MM.1S (cell line): Measurements from ENCODE around the gene RNF217.

Source experiments
- DNase-seq: peaks from one replicate; pipeline ENCODE4 v3.0.0-alpha.2; 2015
- H2AFZ ChIP-seq: fragments of 300-600 bp; sonication (generic); 2 replicates; pipeline ENCODE4 v1.6.0; 2016; ENCODE audit warnings: antibody characterized with exemption, low read length
- H3F3A ChIP-seq: fragments of 300-600 bp; sonication (generic); 2 replicates; pipeline ENCODE4 v1.6.1; 2016; ENCODE audit warnings: mild to moderate bottlenecking, antibody characterized with exemption, low read length, moderate library complexity, mixed read lengths; ENCODE audit not compliant: insufficient read depth
- H3K27ac ChIP-seq: fragments of 300-600 bp; sonication (generic); 2 replicates; pipeline ENCODE4 v1.5.1; 2016; ENCODE audit warnings: mild to moderate bottlenecking, low read length
- H3K27me3 ChIP-seq: fragments of 300-600 bp; sonication (generic); replicated peaks from 2 replicates; pipeline ENCODE4 v1.6.0; 2016; ENCODE audit warnings: low read length; ENCODE audit not compliant: insufficient read depth
- H3K36me3 ChIP-seq: fragments of 300-600 bp; sonication (generic); replicated peaks from 2 replicates; pipeline ENCODE4 v1.6.1; 2016; ENCODE audit warnings: mild to moderate bottlenecking, low read length, mixed read lengths; ENCODE audit not compliant: insufficient read depth
- H3K4me1 ChIP-seq: fragments of 300-600 bp; sonication (generic); 2 replicates; pipeline ENCODE4 v1.6.1; 2016; ENCODE audit warnings: low read length, mixed read lengths
- H3K4me2 ChIP-seq: fragments of 300-600 bp; sonication (generic); 2 replicates; pipeline ENCODE4 v1.6.0; 2016; ENCODE audit warnings: low read depth, low read length
- H3K4me3 ChIP-seq: fragments of 300-600 bp; sonication (generic); 2 replicates; pipeline ENCODE4 v1.5.1; 2016; ENCODE audit warnings: low read length, mixed read lengths
- H3K79me2 ChIP-seq: fragments of 300-600 bp; sonication (generic); 2 replicates; pipeline ENCODE4 v1.6.1; 2016; ENCODE audit warnings: mixed run types, low read length, mixed read lengths
- H3K9ac ChIP-seq: fragments of 300-600 bp; sonication (generic); 2 replicates; pipeline ENCODE4 v1.6.1; 2016; ENCODE audit warnings: low read length, mixed read lengths
- H3K9me2 ChIP-seq: fragments of 300-600 bp; sonication (generic); replicated peaks from 2 replicates; pipeline ENCODE4 v1.6.1; 2016; ENCODE audit warnings: mild to moderate bottlenecking, low read length, mixed read lengths; ENCODE audit not compliant: insufficient read depth
- H3K9me3 ChIP-seq: fragments of 300-600 bp; sonication (generic); replicated peaks from 2 replicates; pipeline ENCODE4 v1.6.1; 2016; ENCODE audit warnings: mild to moderate bottlenecking, low read length, mixed read lengths; ENCODE audit not compliant: insufficient read depth
- H4K20me1 ChIP-seq: fragments of 300-600 bp; sonication (generic); 2 replicates; pipeline ENCODE4 v1.6.1; 2016; ENCODE audit warnings: mild to moderate bottlenecking, low read length, moderate library complexity, mixed read lengths; ENCODE audit not compliant: insufficient read depth
- EZH2 ChIP-seq: fragments of 300-600 bp; sonication (generic); optimal IDR thresholded peaks from 2 replicates; pipeline ENCODE3; 2017; ENCODE audit warnings: low read depth, mild to moderate bottlenecking, antibody characterized with exemption, low read length, mixed read lengths
- EZH2phosphoT487 ChIP-seq: fragments of 300-600 bp; sonication (generic); IDR thresholded peaks from 2 replicates; pipeline ENCODE4 v1.6.1; 2018; ENCODE audit warnings: antibody characterized with exemption, low read length
- TF ChIP-seq, protein P1 (sequence below): fragments of 300-600 bp; sonication (generic); IDR thresholded peaks from 2 replicates; pipeline ENCODE4 v1.5.1; 2016; ENCODE audit warnings: antibody characterized with exemption, low read length, mixed read lengths

Gene RNF217

DNA sequence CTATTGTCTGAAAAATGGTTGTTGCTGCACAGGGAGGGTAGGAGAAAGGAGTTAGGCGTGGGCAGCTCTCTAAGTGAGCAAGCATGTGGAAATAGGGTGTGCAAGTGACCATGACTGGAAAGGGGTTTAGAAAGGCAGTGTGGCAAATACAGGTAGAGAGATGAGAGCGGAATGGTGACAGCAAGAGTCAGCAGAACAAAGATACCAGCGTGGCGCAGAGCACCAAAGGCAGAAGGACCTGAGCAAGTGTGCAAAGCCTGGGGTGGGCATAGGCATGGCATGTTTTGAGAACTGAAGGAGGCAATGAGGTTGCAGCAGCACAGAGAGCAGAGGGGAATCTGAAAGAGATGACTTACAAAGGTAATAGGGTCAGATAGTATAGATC lies 17.0 kb downstream of the RNF217 start:
- Histone ChIP-seq H3F3A (no peaks in the 10 kb centered on the region), H3K4me1 (no peaks in the 10 kb centered on the region), H3K9me2 (no peaks in the 10 kb centered on the region), H3K27ac (no peak overlapping the region), H3K9ac (no peak overlapping the region), H3K4me2 (no peak overlapping the region), H3K36me3 (no peaks in the 10 kb centered on the region), H3K79me2 (no peaks in the 10 kb centered on the region), H3K9me3 (no peaks in the 10 kb centered on the region), H2AFZ (no peak overlapping the region), H4K20me1 (no peaks in the 10 kb centered on the region), H3K27me3 (no peaks in the 10 kb centered on the region), H3K4me3 (no peak overlapping the region)
- TF ChIP-seq EZH2phosphoT487 (no peak), EZH2 (no peak)
- TF ChIP-seq, protein P1, sequence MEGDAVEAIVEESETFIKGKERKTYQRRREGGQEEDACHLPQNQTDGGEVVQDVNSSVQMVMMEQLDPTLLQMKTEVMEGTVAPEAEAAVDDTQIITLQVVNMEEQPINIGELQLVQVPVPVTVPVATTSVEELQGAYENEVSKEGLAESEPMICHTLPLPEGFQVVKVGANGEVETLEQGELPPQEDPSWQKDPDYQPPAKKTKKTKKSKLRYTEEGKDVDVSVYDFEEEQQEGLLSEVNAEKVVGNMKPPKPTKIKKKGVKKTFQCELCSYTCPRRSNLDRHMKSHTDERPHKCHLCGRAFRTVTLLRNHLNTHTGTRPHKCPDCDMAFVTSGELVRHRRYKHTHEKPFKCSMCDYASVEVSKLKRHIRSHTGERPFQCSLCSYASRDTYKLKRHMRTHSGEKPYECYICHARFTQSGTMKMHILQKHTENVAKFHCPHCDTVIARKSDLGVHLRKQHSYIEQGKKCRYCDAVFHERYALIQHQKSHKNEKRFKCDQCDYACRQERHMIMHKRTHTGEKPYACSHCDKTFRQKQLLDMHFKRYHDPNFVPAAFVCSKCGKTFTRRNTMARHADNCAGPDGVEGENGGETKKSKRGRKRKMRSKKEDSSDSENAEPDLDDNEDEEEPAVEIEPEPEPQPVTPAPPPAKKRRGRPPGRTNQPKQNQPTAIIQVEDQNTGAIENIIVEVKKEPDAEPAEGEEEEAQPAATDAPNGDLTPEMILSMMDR = no peak
- no peak for DNase-seq

DNA sequence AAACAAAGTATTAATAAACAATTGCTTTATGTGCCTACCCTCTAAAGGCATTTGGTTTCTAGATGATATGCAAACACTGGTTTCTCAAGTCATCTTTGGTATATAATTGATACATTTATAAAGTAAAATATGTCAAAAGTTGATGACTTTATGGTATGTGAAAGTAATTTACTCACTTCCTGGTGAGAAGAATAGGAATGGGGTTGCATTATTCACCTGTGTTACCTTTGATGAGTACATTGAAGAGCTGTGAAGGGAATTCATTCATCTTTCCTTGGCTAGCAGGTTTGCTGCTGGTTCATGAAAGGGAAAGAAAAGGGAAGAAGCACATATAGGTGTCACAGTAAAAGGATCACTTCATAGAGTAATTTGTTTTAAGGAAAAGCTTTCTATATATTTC lies 20.4 kb downstream of the RNF217 start:
- TF ChIP-seq EZH2 = no peak
- no peak for TF ChIP-seq EZH2phosphoT487
- TF ChIP-seq, protein P1 = no peak
- Histone ChIP-seq H3K27ac (no peak overlapping the region), H2AFZ (no peak overlapping the region), H3K4me3 (no peak overlapping the region), H3K4me2 (no peak overlapping the region), H3K9me3 (no peaks in the 10 kb centered on the region), H3K9me2 (no peaks in the 10 kb centered on the region), H4K20me1 (no peaks in the 10 kb centered on the region), H3F3A (no peaks in the 10 kb centered on the region), H3K9ac (no peak overlapping the region), H3K36me3 (no peaks in the 10 kb centered on the region), H3K27me3 (no peaks in the 10 kb centered on the region), H3K79me2 (no peaks in the 10 kb centered on the region), H3K4me1 (no peaks in the 10 kb centered on the region)
- DNase-seq = no peak

DNA sequence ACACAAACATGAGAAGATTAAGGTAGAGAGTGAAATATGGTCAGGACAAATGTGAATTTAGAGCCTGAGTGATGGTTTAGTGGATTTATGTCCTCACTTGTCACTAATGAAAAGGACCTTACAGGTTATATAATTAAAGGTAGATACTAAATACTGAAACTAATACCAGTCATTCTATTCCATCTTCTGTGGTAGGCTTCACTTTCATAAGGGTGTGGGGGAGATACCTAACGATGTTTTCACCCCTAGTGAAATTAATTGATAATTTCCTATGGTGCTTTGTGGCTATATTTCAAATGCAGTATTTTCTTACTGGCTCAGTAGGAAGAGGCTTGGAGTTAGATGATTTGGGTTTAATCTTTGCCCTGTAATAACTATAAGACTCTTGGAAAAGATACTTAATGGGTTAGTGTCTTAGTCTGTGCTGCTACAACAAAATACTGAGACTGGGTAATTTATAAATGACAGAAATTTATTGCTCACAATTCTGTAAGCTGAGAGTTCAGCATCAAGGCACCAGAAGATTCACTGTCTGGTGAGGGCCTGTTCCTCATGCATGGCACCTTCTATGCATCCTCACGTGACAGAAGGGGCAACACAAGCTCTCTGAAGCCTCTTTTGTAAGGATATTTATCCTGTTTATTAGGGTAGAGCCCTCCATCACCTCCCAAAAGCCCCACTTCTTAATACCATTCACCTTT lies 21.3 kb downstream of the RNF217 start:
- Histone ChIP-seq H3K27ac (no peak overlapping the region), H3K9ac (no peak overlapping the region), H3K27me3 (no peaks in the 10 kb centered on the region), H2AFZ (no peak overlapping the region), H3K9me2 (no peaks in the 10 kb centered on the region), H3K4me2 (no peak overlapping the region), H3K4me3 (no peak overlapping the region), H3K79me2 (no peaks in the 10 kb centered on the region), H4K20me1 (no peaks in the 10 kb centered on the region), H3K4me1 (no peaks in the 10 kb centered on the region), H3K36me3 (no peaks in the 10 kb centered on the region), H3F3A (no peaks in the 10 kb centered on the region), H3K9me3 (no peaks in the 10 kb centered on the region)
- TF ChIP-seq EZH2phosphoT487 (no peak), EZH2 (no peak)
- TF ChIP-seq, protein P1 = no peak
- no peak for DNase-seq
